HEK293 (cell line): ENCODE results near the gene NTN4.

Experiments
- CTCF ChIA-PET: fragments of 350-600 bp; formaldehyde crosslinking; extraction: SDS; loops from one replicate; lab custom pipeline; 2021; ENCODE audit warnings: antibody characterized with exemption; lab: Yijun Ruan, JAX
- POLR2A ChIA-PET: fragments of 300-600 bp; formaldehyde crosslinking; extraction: SDS; loops from one replicate; lab custom pipeline; 2020; ENCODE audit warnings: antibody characterized with exemption, inconsistent platforms; lab: Yijun Ruan, JAX
- H3K27ac ChIP-seq: fragments of 200-500 bp; sonication (Bioruptor generic); 2 replicates; pipeline ENCODE4 v1.5.1; 2014; ENCODE audit warnings: low read depth, low read length, control low read depth, inconsistent platforms; ENCODE audit errors: extremely low read depth
- H3K36me3 ChIP-seq, 2 experiments: fragments of 200-500 bp in 1 of 2; sonication (Bioruptor generic) in 1 of 2; 1 replicate in 1 of 2; 2 replicates in 1 of 2; pipeline ENCODE4 v1.5.1; 2014 to 2017; ENCODE audit warnings: inconsistent platforms in 2 of 2, low read length in 2 of 2; ENCODE audit not compliant: control insufficient read depth in 2 of 2, insufficient read depth in 1 of 2
- H3K4me1 ChIP-seq: fragments of 200-500 bp; sonication (Bioruptor generic); 2 replicates; pipeline ENCODE4 v1.5.1; 2014; ENCODE audit warnings: mild to moderate bottlenecking, low read length, inconsistent platforms; ENCODE audit not compliant: control insufficient read depth, insufficient read depth
- H3K4me3 ChIP-seq: 2 replicates; pipeline ENCODE4 v1.5.1; 2011; ENCODE audit warnings: low read depth, mild to moderate bottlenecking, control low read depth, low read length, moderate library complexity
- H3K9me3 ChIP-seq: fragments of 200-500 bp; sonication (Bioruptor generic); 2 replicates; pipeline ENCODE4 v1.5.1; 2014; ENCODE audit warnings: low read depth, low read length, inconsistent platforms; ENCODE audit not compliant: control insufficient read depth, insufficient read depth
- KLF16 ChIP-seq: fragments of 450-650 bp; formaldehyde crosslinking; IDR thresholded peaks from 2 replicates; pipeline ENCODE4 v1.5.1; 2017; ENCODE audit warnings: missing biosample characterization, missing genetic modification characterization
- SCRT1 ChIP-seq: fragments of 450-650 bp; formaldehyde crosslinking; IDR thresholded peaks from 2 replicates; pipeline ENCODE4 v1.5.1; 2016; ENCODE audit warnings: missing biosample characterization, missing genetic modification characterization, borderline replicate concordance
- SCRT2 ChIP-seq: fragments of 450-650 bp; formaldehyde crosslinking; IDR thresholded peaks from 2 replicates; pipeline ENCODE4 v1.5.1; 2016; ENCODE audit warnings: missing biosample characterization, missing genetic modification characterization
- YY2 ChIP-seq: fragments of 450-650 bp; formaldehyde crosslinking; IDR thresholded peaks from 2 replicates; pipeline ENCODE4 v1.5.1; 2016; ENCODE audit warnings: missing biosample characterization, missing genetic modification characterization
- ZFP69B ChIP-seq: fragments of 450-650 bp; formaldehyde crosslinking; IDR thresholded peaks from 2 replicates; pipeline ENCODE4 v1.5.1; 2016; ENCODE audit warnings: missing biosample characterization, missing genetic modification characterization
- ZNF155 ChIP-seq: fragments of 450-650 bp; formaldehyde crosslinking; IDR thresholded peaks from 2 replicates; pipeline ENCODE4 v1.5.1; 2016; ENCODE audit warnings: missing biosample characterization, missing genetic modification characterization
- ZNF266 ChIP-seq: fragments of 450-650 bp; formaldehyde crosslinking; IDR thresholded peaks from 2 replicates; pipeline ENCODE4 v1.5.1; 2016; ENCODE audit warnings: missing biosample characterization, missing genetic modification characterization, low read depth
- ZNF37A ChIP-seq: fragments of 450-650 bp; IDR thresholded peaks from 2 replicates; pipeline ENCODE4 v1.5.1; 2018; ENCODE audit warnings: missing biosample characterization, missing genetic modification characterization
- ZNF394 ChIP-seq: fragments of 450-650 bp; formaldehyde crosslinking; IDR thresholded peaks from 2 replicates; pipeline ENCODE4 v1.5.1; 2016; ENCODE audit warnings: missing biosample characterization, missing genetic modification characterization, mild to moderate bottlenecking, moderate library complexity, borderline replicate concordance
- ZNF558 ChIP-seq: fragments of 450-650 bp; formaldehyde crosslinking; IDR thresholded peaks from 2 replicates; pipeline ENCODE4 v1.5.1; 2016; ENCODE audit warnings: missing biosample characterization, missing genetic modification characterization
- ZNF600 ChIP-seq: fragments of 450-650 bp; formaldehyde crosslinking; IDR thresholded peaks from 2 replicates; pipeline ENCODE4 v1.5.1; 2016; ENCODE audit warnings: missing biosample characterization, missing genetic modification characterization
- ZNF747 ChIP-seq: fragments of 450-650 bp; formaldehyde crosslinking; IDR thresholded peaks from 2 replicates; pipeline ENCODE4 v1.5.1; 2016; ENCODE audit warnings: missing biosample characterization, missing genetic modification characterization
- ZNF76 ChIP-seq: fragments of 450-650 bp; formaldehyde crosslinking; IDR thresholded peaks from 2 replicates; pipeline ENCODE4; 2016; ENCODE audit warnings: low read depth, missing biosample characterization, missing genetic modification characterization, borderline replicate concordance
- ZNF843 ChIP-seq: fragments of 450-650 bp; formaldehyde crosslinking; IDR thresholded peaks from 2 replicates; pipeline ENCODE4 v1.5.1; 2016; ENCODE audit warnings: missing biosample characterization, missing genetic modification characterization
- TF ChIP-seq, protein P1 (sequence below): fragments of 450-650 bp; formaldehyde crosslinking; IDR thresholded peaks from 2 replicates; pipeline ENCODE4 v1.5.1; 2017; ENCODE audit warnings: missing biosample characterization, missing genetic modification characterization
- TF ChIP-seq, protein P2 (sequence below): fragments of 450-650 bp; formaldehyde crosslinking; IDR thresholded peaks from 2 replicates; pipeline ENCODE4 v1.5.1; 2016; ENCODE audit warnings: missing biosample characterization, missing genetic modification characterization
- TF ChIP-seq, protein P3 (sequence below): fragments of 450-650 bp; formaldehyde crosslinking; IDR thresholded peaks from 2 replicates; pipeline ENCODE4 v1.5.1; 2016; ENCODE audit warnings: missing biosample characterization, missing genetic modification characterization
- TF ChIP-seq, protein P4 (sequence below): fragments of 450-650 bp; formaldehyde crosslinking; IDR thresholded peaks from 2 replicates; pipeline ENCODE4 v1.5.1; 2016; ENCODE audit warnings: missing biosample characterization, missing genetic modification characterization, low read depth
- TF ChIP-seq, protein P5 (sequence below): fragments of 450-650 bp; formaldehyde crosslinking; IDR thresholded peaks from 2 replicates; pipeline ENCODE4 v1.5.1; 2016; ENCODE audit warnings: missing biosample characterization, missing genetic modification characterization

The NTN4 gene

DNA sequence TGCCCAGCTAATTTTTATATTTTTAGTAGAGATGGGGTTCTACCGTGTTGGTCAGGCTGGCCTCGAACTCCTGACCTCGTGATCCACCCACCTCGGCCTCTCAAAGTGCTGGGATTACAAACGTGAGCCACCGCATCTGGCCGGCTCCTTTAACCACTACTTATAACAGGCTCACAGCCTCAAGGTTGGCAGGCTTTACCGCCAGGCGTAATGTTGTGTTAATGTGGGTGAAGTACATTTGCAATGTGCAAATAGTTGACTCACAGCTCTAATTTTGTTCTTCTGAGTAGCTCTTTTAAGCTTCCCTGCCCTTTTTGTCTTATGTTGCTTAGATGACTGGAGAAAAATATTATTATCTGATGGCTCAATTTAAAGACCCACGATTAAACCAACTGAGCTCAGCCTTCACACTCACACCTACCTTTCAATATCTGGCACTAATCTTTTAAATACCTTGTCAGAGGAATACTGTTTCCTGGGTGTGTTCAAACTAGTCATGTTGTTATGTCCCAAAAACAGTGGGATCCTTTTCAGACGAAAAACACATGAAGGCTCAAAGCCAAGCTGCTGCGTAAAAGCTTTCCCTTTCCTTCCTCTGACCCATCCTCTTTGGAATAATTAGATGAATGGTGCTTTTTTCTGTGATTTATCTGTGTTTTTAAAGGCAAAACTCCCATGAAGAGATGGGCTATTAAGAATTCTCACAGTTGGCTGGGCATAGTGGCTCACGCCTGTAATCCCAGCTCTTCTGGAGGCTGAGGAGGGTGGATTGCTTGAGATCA lies 182.1 kb downstream of the NTN4 start:
- TF ChIP-seq, protein P1, sequence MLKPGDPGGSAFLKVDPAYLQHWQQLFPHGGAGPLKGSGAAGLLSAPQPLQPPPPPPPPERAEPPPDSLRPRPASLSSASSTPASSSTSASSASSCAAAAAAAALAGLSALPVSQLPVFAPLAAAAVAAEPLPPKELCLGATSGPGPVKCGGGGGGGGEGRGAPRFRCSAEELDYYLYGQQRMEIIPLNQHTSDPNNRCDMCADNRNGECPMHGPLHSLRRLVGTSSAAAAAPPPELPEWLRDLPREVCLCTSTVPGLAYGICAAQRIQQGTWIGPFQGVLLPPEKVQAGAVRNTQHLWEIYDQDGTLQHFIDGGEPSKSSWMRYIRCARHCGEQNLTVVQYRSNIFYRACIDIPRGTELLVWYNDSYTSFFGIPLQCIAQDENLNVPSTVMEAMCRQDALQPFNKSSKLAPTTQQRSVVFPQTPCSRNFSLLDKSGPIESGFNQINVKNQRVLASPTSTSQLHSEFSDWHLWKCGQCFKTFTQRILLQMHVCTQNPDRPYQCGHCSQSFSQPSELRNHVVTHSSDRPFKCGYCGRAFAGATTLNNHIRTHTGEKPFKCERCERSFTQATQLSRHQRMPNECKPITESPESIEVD (tag by site-specific recombination), result no peak
- TF ChIP-seq ZNF37A (tag by site-specific recombination) (no peak), SCRT2 (tag by site-specific recombination) (no peak), ZNF266 (tag by site-specific recombination) (no peak), ZNF843 (tag by site-specific recombination) (no peak), YY2 (tag by site-specific recombination) (no peak), SCRT1 (no peak), ZNF747 (tag by site-specific recombination) (no peak), KLF16 (tag by site-specific recombination) (no peak), ZNF600 (no peak), ZFP69B (no peak), ZNF155 (tag by site-specific recombination) (no peak), ZNF558 (no peak), ZNF76 (tag by site-specific recombination) (no peak), ZNF394 (tag by site-specific recombination) (no peak)
- TF ChIP-seq, protein P2, sequence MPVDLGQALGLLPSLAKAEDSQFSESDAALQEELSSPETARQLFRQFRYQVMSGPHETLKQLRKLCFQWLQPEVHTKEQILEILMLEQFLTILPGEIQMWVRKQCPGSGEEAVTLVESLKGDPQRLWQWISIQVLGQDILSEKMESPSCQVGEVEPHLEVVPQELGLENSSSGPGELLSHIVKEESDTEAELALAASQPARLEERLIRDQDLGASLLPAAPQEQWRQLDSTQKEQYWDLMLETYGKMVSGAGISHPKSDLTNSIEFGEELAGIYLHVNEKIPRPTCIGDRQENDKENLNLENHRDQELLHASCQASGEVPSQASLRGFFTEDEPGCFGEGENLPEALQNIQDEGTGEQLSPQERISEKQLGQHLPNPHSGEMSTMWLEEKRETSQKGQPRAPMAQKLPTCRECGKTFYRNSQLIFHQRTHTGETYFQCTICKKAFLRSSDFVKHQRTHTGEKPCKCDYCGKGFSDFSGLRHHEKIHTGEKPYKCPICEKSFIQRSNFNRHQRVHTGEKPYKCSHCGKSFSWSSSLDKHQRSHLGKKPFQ (tag by site-specific recombination), result no peak
- TF ChIP-seq, protein P3, sequence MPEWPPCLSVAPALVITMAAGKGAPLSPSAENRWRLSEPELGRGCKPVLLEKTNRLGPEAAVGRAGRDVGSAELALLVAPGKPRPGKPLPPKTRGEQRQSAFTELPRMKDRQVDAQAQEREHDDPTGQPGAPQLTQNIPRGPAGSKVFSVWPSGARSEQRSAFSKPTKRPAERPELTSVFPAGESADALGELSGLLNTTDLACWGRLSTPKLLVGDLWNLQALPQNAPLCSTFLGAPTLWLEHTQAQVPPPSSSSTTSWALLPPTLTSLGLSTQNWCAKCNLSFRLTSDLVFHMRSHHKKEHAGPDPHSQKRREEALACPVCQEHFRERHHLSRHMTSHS (tag by site-specific recombination), result no peak
- TF ChIP-seq, protein P4, sequence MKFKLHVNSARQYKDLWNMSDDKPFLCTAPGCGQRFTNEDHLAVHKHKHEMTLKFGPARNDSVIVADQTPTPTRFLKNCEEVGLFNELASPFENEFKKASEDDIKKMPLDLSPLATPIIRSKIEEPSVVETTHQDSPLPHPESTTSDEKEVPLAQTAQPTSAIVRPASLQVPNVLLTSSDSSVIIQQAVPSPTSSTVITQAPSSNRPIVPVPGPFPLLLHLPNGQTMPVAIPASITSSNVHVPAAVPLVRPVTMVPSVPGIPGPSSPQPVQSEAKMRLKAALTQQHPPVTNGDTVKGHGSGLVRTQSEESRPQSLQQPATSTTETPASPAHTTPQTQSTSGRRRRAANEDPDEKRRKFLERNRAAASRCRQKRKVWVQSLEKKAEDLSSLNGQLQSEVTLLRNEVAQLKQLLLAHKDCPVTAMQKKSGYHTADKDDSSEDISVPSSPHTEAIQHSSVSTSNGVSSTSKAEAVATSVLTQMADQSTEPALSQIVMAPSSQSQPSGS, result no peak
- TF ChIP-seq, protein P5, sequence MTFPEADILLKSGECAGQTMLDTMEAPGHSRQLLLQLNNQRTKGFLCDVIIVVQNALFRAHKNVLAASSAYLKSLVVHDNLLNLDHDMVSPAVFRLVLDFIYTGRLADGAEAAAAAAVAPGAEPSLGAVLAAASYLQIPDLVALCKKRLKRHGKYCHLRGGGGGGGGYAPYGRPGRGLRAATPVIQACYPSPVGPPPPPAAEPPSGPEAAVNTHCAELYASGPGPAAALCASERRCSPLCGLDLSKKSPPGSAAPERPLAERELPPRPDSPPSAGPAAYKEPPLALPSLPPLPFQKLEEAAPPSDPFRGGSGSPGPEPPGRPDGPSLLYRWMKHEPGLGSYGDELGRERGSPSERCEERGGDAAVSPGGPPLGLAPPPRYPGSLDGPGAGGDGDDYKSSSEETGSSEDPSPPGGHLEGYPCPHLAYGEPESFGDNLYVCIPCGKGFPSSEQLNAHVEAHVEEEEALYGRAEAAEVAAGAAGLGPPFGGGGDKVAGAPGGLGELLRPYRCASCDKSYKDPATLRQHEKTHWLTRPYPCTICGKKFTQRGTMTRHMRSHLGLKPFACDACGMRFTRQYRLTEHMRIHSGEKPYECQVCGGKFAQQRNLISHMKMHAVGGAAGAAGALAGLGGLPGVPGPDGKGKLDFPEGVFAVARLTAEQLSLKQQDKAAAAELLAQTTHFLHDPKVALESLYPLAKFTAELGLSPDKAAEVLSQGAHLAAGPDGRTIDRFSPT (tag by site-specific recombination), result no peak
- CTCF ChIA-PET, result interaction anchor here (0.6 to 1.2 kb wide), 2 partner anchors 15 to 214 kb away, joined by 3 read pairs; no protein-coding TSS in a partner anchor
- Histone ChIP-seq H3K4me3 (no peak overlapping the region), H3K4me1 (no peaks in the 10 kb centered on the region), H3K36me3 (no peaks in the 10 kb centered on the region), H3K9me3 (no peaks in the 10 kb centered on the region), H3K27ac (no peak overlapping the region)
- POLR2A ChIA-PET, result no interaction called here
